Ovary (tissue), 3 donors: ENCODE results near the gene COPB2.

Experiments used
- CTCF ChIP-seq, 3 donors: fragments of 450-650 bp in 2 of 3; fragments of 200-600 bp in 1 of 3; IDR thresholded peaks; one replicate each; pipeline versions ENCODE4 v1.5.1 to v1.8.0; 2016 to 2022; ENCODE audit warnings: antibody characterized with exemption in 3 of 3, mild to moderate bottlenecking in 1 of 3
- POLR2A ChIP-seq: fragments of 450-650 bp; IDR thresholded peaks from one replicate; pipeline ENCODE4 v1.6.1; 2017; ENCODE audit warnings: antibody characterized with exemption, mild to moderate bottlenecking, moderate library complexity
- donor health status: DM: no; HTN: no; CAD: no.

DNA sequence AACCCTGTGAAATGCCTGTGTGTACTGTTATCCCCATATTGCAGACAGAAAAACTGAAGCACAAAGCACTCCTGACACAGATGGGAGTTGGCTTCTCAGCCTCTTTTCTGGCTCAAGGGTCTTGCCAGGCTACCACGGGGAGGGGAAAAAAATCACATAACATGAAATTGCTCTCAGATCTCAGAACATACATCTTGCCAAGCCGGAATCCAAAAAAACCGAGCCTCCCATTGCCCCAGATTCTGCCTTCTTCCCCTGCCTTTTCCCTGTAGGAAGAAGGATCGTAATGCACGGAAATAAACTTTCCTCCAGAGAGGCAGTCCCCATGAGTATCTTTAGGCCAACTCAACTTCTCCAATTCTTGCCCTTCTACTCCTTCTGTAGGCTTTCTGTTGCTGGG, 62.2 kb downstream of the COPB2 start:
- TF ChIP-seq CTCF (IDR thresholded peaks at IDR 0.05), result no peak
- TF ChIP-seq POLR2A, result no peak
